Glomerular visceral epithelial cell (primary cell): ENCODE results near the gene MAP6.

Source experiments
- DNase-seq: peaks from one replicate; pipeline ENCODE4 v3.0.0-alpha.2; 2016; ENCODE audit errors: extremely low spot score

The MAP6 gene

GRCh38 chr11:75553182-75553581 is 115.7 kb downstream of the MAP6 start:
- no peak for DNase-seq

- no peak for DNase-seq
Observed at GRCh38 chr11:75549370-75549958, 119.4 kb downstream of the MAP6 start.

- no peak for DNase-seq
Observed at GRCh38 chr11:75548595-75549272, 120.1 kb downstream of the MAP6 start.

- peak; percentile 64 for DNase-seq
Observed at GRCh38 chr11:75547617-75548058, 121.2 kb downstream of the MAP6 start.

GRCh38 chr11:75547177-75547576 is 121.7 kb downstream of the MAP6 start:
- DNase-seq, result no peak

- DNase-seq, result no peak
Observed at GRCh38 chr11:75543806-75544205, 125.0 kb downstream of the MAP6 start.

- DNase-seq, result no peak
Observed at GRCh38 chr11:75542088-75542438, 126.8 kb downstream of the MAP6 start.

GRCh38 chr11:75541193-75542087 is 127.4 kb downstream of the MAP6 start:
- no peak for DNase-seq

GRCh38 chr11:75539459-75540334 is 129.1 kb downstream of the MAP6 start:
- DNase-seq, result no peak

- no peak for DNase-seq
Observed at GRCh38 chr11:75538150-75538942, 130.5 kb downstream of the MAP6 start.

GRCh38 chr11:75537740-75538139 is 131.1 kb downstream of the MAP6 start:
- no peak for DNase-seq
